ENCODE results near the gene CD300E. TPM values are rescaled to one million over a fixed set of nuclear protein-coding genes. Genes with fewer than 3 reads are reported as not detected.

Gene CD300E
- total RNA-seq, 6 experiments from 2014 or later = not detected

DNA sequence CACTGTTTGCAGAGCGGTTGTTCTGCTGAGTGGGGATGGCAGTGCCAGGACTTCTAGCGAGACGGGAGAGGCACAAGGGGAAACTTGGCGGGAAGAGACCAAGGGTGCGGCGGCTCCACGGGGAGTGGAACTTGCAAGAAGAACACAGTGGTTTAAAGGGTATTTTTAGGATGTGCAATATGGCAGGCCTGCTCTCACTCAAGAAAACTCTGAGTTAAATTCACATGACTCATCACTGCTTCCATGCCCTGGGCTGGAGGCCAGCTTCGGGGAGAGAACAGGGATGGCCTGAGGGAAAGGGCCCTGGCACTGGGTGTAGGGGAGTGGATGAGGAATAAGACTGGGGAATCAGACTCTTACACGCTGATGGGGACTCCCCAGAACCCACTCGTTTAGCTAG, 18.2 kb downstream of the CD300E start:
- H3K27ac Mint-ChIP-seq = no peak overlapping the region
- peaks cover 9% of the 10 kb centered on the region; the same call in 1 of the 2 replicates for H3K4me1 Mint-ChIP-seq (ENCODE audit: low read depth)
- peaks cover 20% of the 10 kb centered on the region for H3K9me3 Mint-ChIP-seq

DNA sequence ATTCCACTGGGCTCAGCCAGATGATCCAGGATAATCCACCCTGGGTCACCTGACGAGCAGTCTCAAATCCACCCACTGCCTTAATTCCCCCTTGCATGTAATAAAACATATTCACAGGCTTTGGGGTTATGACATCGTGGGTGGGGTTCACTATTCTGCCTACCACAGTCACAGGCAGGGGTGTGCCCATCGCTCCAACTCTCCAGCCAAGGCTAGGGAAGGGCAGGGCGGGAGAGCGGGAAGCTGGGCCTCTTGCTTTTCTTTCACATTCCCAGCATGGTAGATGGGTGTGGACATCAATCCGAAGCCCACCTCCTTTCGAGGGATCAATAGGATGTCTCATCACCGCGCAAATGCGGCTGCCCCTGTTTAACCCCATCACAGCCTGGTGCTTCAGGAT, 18.8 kb downstream of the CD300E start:
- Mint-ChIP-seq H3K4me3 (no peak overlapping the region), H3K36me3 (ENCODE audit: low read depth) (no peaks in the 10 kb centered on the region), H3K27me3 (ENCODE audit: insufficient read depth) (peaks cover 1% of the 10 kb centered on the region; the same call in 1 of the 2 replicates), H3K27ac (no peak overlapping the region), H3K9me3 (peaks cover 20% of the 10 kb centered on the region), H3K4me1 (ENCODE audit: low read depth) (peaks cover 9% of the 10 kb centered on the region; the same call in 1 of the 2 replicates)
- TF ChIP-seq, protein P1, sequence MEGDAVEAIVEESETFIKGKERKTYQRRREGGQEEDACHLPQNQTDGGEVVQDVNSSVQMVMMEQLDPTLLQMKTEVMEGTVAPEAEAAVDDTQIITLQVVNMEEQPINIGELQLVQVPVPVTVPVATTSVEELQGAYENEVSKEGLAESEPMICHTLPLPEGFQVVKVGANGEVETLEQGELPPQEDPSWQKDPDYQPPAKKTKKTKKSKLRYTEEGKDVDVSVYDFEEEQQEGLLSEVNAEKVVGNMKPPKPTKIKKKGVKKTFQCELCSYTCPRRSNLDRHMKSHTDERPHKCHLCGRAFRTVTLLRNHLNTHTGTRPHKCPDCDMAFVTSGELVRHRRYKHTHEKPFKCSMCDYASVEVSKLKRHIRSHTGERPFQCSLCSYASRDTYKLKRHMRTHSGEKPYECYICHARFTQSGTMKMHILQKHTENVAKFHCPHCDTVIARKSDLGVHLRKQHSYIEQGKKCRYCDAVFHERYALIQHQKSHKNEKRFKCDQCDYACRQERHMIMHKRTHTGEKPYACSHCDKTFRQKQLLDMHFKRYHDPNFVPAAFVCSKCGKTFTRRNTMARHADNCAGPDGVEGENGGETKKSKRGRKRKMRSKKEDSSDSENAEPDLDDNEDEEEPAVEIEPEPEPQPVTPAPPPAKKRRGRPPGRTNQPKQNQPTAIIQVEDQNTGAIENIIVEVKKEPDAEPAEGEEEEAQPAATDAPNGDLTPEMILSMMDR (IDR thresholded peaks at IDR 0.05) = no peak
- no peak for DNase-seq

More for the DNA sequence above, 18.2 kb downstream of the CD300E start:
- DNase-seq = peak; percentile 60
- Mint-ChIP-seq H3K4me3 (no peak overlapping the region), H3K27me3 (ENCODE audit: insufficient read depth) (peaks cover 1% of the 10 kb centered on the region; the same call in 1 of the 2 replicates), H3K36me3 (ENCODE audit: low read depth) (no peaks in the 10 kb centered on the region)
- TF ChIP-seq, protein P1 (IDR thresholded peaks at IDR 0.05) = no peak

DNA sequence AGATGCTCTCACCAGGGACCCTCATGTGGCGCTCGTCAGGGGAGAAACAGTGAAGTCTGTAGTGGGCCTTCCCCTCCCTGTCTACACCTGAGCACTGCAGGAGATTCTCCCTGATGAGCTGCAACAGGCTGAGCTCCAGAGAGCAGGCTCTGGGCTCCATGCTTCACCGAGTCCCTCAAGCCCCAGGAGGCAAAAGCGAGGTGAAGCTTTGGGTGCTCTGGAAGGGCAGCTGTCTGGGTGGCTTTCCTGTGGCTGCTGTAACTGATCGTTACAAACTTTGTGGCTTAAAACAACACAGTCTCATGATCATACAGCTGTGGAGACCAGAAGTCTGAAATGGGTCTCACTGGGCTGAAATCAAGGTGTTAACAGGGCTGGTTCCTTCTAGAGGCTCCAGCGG, 19.3 kb downstream of the CD300E start:
- Mint-ChIP-seq H3K4me1 (ENCODE audit: low read depth) (peaks cover 9% of the 10 kb centered on the region; the same call in 1 of the 2 replicates), H3K36me3 (ENCODE audit: low read depth) (no peaks in the 10 kb centered on the region), H3K27ac (no peak overlapping the region)

DNA sequence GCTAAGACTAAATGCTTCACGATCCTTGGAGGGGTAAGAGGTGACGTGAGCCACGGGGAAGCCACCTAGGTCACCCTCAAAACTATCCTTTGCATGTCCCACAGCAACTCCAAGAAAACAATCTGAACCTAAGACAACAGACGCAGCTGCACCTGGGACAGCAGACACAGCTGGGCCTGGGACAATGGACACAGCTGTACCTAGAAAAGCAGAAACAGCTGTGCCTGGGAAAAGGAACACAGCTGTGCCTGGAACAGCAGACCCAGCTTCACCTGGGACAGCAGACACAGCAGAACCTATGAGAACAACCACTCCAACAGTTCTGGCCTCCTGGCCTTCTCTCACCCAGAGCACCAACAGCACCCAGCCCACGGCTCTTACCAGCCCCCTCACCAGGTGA, 19.8 kb downstream of the CD300E start:
- Mint-ChIP-seq H3K27ac (no peak overlapping the region), H3K4me1 (ENCODE audit: low read depth) (peaks cover 9% of the 10 kb centered on the region; the same call in 1 of the 2 replicates), H3K9me3 (peaks cover 20% of the 10 kb centered on the region), H3K4me3 (no peak overlapping the region), H3K27me3 (ENCODE audit: insufficient read depth) (peaks cover 3% of the 10 kb centered on the region), H3K36me3 (ENCODE audit: low read depth) (no peaks in the 10 kb centered on the region)
- TF ChIP-seq, protein P1 (IDR thresholded peaks at IDR 0.05) = no peak
- no peak for DNase-seq

More for the DNA sequence above, 19.3 kb downstream of the CD300E start:
- Mint-ChIP-seq H3K4me3 (no peak overlapping the region), H3K27me3 (ENCODE audit: insufficient read depth) (peaks cover 1% of the 10 kb centered on the region; the same call in 1 of the 2 replicates), H3K9me3 (peaks cover 20% of the 10 kb centered on the region)
- TF ChIP-seq, protein P1 (IDR thresholded peaks at IDR 0.05) = no peak
- DNase-seq = no peak

DNA sequence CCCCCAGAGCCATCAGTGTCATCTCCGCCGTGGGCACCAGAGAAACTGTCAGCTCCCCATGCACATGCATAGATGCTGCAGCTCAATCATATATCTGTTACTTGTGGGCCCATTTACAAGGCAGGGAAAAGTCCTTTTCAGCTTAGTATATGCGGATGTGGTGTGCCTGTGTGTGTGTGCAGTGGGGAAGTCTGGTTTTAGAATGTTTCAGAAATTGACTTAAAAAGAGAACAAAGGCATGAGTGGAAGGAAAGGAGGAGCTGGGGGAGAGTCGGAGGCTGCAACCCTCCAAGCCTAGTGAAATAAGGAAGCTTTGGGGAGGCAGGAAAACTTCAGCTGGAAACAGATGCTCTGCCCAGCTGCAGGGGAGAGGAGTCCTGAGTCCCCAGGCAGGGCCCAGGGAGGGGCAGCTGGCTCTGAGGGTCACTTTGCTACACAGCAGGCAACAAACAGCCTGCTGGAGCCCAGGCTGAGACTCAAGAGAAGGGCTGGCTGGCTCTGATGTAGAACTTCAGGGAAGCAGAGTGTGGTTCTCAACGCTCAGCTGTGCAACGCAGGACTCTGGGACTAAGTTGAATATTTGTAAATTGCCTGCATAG, 20.4 kb downstream of the CD300E start:
- H3K27ac Mint-ChIP-seq = no peak overlapping the region
- peaks cover 9% of the 10 kb centered on the region; the same call in 1 of the 2 replicates for H3K4me1 Mint-ChIP-seq (ENCODE audit: low read depth)
- peaks cover 20% of the 10 kb centered on the region for H3K9me3 Mint-ChIP-seq
- TF ChIP-seq, protein P1 (IDR thresholded peaks at IDR 0.05) = no peak
- no peaks in the 10 kb centered on the region for H3K36me3 Mint-ChIP-seq (ENCODE audit: low read depth)
- H3K4me3 Mint-ChIP-seq = no peak overlapping the region
- H3K27me3 Mint-ChIP-seq (ENCODE audit: insufficient read depth) = peaks cover 6% of the 10 kb centered on the region
- DNase-seq = no peak

Data from HFFc6 (cell line).